OCI-LY3 (cell line): ENCODE results near the gene TMEM191C.
"Not testable (repeated sequence)": the region's sequence is repeated elsewhere in the genome, so short reads cannot be mapped to it uniquely, and the experiment has no call there.

Experiments
- CTCF ChIP-seq: fragments of 200-600, 300-600 bp; sonication (generic); IDR thresholded peaks from 2 replicates; pipeline ENCODE4 v1.5.1; 2014; ENCODE audit warnings: antibody characterized with exemption, low read length, low read depth
- EZH2phosphoT487 ChIP-seq: fragments of 200-600 bp; shearing (Covaris generic); IDR thresholded peaks from 2 replicates; pipeline ENCODE4 v1.6.1; 2018; ENCODE audit warnings: antibody characterized with exemption, mixed run types, low read depth

DNA sequence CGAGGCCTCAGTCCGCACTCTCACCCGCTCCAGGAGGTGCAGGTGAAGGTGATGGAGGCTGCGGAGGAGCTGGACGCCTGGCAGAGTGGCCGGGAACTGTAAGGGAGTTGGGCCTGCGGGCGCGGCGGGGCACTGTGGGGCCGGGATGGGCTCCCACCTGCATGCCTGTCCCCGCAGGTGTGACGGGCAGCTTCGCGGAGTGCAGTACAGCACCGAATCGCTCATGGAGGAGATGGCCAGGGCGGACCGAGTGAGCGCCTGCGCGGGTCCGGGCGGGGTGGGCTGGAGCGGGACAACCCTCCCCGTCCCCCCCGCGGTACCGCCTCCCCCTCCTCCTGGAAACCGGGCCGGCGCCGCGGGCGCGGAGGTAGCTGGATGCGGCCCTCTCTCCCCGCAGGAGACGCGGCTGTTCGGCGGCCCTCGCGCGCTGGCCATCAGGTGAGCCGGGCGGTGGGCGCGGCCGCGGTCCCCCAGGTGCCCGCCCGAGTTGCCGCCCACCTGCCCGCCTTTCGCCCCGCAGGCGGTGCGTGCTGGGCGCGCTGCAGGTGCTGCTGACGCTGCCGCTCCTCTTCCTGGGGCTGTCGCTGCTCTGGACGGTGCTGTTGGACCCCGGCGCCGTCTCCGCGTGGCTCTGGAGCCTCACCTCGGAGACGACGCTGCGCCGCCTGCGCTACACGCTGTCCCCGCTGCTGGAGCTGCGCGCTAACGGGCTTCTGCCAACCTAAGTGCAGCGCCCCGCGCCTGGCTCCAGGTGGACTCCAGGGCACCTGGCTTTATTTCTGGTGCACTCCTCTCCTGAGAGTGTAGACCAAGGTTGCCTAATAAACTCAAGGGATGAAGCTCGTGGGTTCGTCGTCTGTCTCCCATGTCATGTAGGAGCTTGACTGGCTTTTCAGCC is 2.2 kb downstream of the TMEM191C start:
- not testable (repeated sequence) for TF ChIP-seq CTCF, EZH2phosphoT487
